ENCODE results near the gene KASH5. TPM values are rescaled to one million over a fixed set of nuclear protein-coding genes. Genes with fewer than 3 reads are reported as not detected.

Gene KASH5
- total RNA-seq, 1 donor from 2014 or later, result not detected

- H3K4me3 Mint-ChIP-seq (ENCODE audit: unreplicated experiment), result no peak overlapping the region
- no peak for TF ChIP-seq CTCF (IDR thresholded peaks at IDR 0.05)
- no peaks in the 10 kb centered on the region for H3K9me3 Mint-ChIP-seq (ENCODE audit: low read depth)
- H3K4me1 Mint-ChIP-seq (ENCODE audit: low read depth), result no peaks in the 10 kb centered on the region
- no peak overlapping the region for H3K27ac Mint-ChIP-seq (ENCODE audit: unreplicated experiment)
- H3K27me3 Mint-ChIP-seq (ENCODE audit: low read depth), result peaks cover 7% of the 10 kb centered on the region
- no peaks in the 10 kb centered on the region for H3K36me3 Mint-ChIP-seq (ENCODE audit: low read depth)
- no peak for DNase-seq (ENCODE audit: low spot score)
Observed at GRCh38 chr19:49411681-49412326, 23.8 kb downstream of the KASH5 start.

GRCh38 chr19:49413348-49413747 is 25.3 kb downstream of the KASH5 start:
- Mint-ChIP-seq H3K36me3 (ENCODE audit: low read depth) (no peaks in the 10 kb centered on the region), H3K27me3 (ENCODE audit: low read depth) (peaks cover 14% of the 10 kb centered on the region), H3K9me3 (ENCODE audit: low read depth) (no peaks in the 10 kb centered on the region), H3K27ac (ENCODE audit: unreplicated experiment) (no peak overlapping the region), H3K4me3 (ENCODE audit: unreplicated experiment) (no peak overlapping the region), H3K4me1 (ENCODE audit: low read depth) (no peaks in the 10 kb centered on the region)
- TF ChIP-seq CTCF (IDR thresholded peaks at IDR 0.05), result no peak
- no peak for DNase-seq (ENCODE audit: low spot score)

GRCh38 chr19:49414256-49414655 is 26.2 kb downstream of the KASH5 start:
- no peak overlapping the region for H3K4me3 Mint-ChIP-seq (ENCODE audit: unreplicated experiment)
- H3K4me1 Mint-ChIP-seq (ENCODE audit: low read depth), result no peaks in the 10 kb centered on the region
- peaks cover 22% of the 10 kb centered on the region for H3K27me3 Mint-ChIP-seq (ENCODE audit: low read depth)
- H3K9me3 Mint-ChIP-seq (ENCODE audit: low read depth), result no peaks in the 10 kb centered on the region
- DNase-seq (ENCODE audit: low spot score), result no peak
- no peaks in the 10 kb centered on the region for H3K36me3 Mint-ChIP-seq (ENCODE audit: low read depth)
- H3K27ac Mint-ChIP-seq (ENCODE audit: unreplicated experiment), result no peak overlapping the region
- no peak for TF ChIP-seq CTCF (IDR thresholded peaks at IDR 0.05)

GRCh38 chr19:49415102-49415809 is 27.2 kb downstream of the KASH5 start:
- Mint-ChIP-seq H3K27ac (ENCODE audit: unreplicated experiment) (no peak overlapping the region), H3K27me3 (ENCODE audit: low read depth) (peaks cover 32% of the 10 kb centered on the region), H3K4me3 (ENCODE audit: unreplicated experiment) (no peak overlapping the region), H3K36me3 (ENCODE audit: low read depth) (no peaks in the 10 kb centered on the region), H3K9me3 (ENCODE audit: low read depth) (no peaks in the 10 kb centered on the region), H3K4me1 (ENCODE audit: low read depth) (no peaks in the 10 kb centered on the region)
- no peak for TF ChIP-seq CTCF (IDR thresholded peaks at IDR 0.05)
- no peak for DNase-seq (ENCODE audit: low spot score)

GRCh38 chr19:49415810-49416200 is 27.8 kb downstream of the KASH5 start:
- Mint-ChIP-seq H3K36me3 (ENCODE audit: low read depth) (no peaks in the 10 kb centered on the region), H3K9me3 (ENCODE audit: low read depth) (no peaks in the 10 kb centered on the region), H3K4me1 (ENCODE audit: low read depth) (no peaks in the 10 kb centered on the region), H3K27me3 (ENCODE audit: low read depth) (peaks cover 37% of the 10 kb centered on the region), H3K27ac (ENCODE audit: unreplicated experiment) (no peak overlapping the region), H3K4me3 (ENCODE audit: unreplicated experiment) (no peak overlapping the region)
- no peak for TF ChIP-seq CTCF (IDR thresholded peaks at IDR 0.05)
- DNase-seq (ENCODE audit: low spot score), result no peak

Measured in chondrocyte (in vitro differentiated cells).